Gastrocnemius medialis (tissue), 4 donors: ENCODE data around the gene OR52M1. TPM values are rescaled to one million over a fixed set of nuclear protein-coding genes. Genes with fewer than 3 reads are reported as not detected.

Source experiments
- ATAC-seq, 2 donors: fragments of 150-250 bp; one replicate each; pipeline ENCODE4 v1.9.1; 2016
- DNase-seq, 2 donors: peaks; one replicate each; pipeline ENCODE4 v3.0.0-alpha.2; 2019
- H3K27ac ChIP-seq, 4 donors: fragments of 200-600 bp; sonication (generic); 1 replicate in 1 of 4; 2 replicates in 3 of 4; pipeline ENCODE4 v1.5.1; 2016 to 2018; ENCODE audit warnings: mild to moderate bottlenecking in 2 of 4, moderate library complexity in 1 of 4
- H3K27me3 ChIP-seq, 3 donors: fragments of 200-600 bp; sonication (generic) in 2 of 3; 1 replicate in 1 of 3; 2 replicates in 2 of 3; pipeline versions ENCODE4 v1.5.1 to v1.6.0; 2016 to 2019; ENCODE audit warnings: mild to moderate bottlenecking in 1 of 3, moderate library complexity in 1 of 3
- H3K36me3 ChIP-seq, 2 donors: fragments of 200-600 bp; sonication (generic) in 1 of 2; one replicate each; pipeline ENCODE4 v1.5.1; 2017 to 2018
- H3K4me1 ChIP-seq, 2 donors: fragments of 200-600 bp; sonication (generic) in 1 of 2; one replicate each; pipeline ENCODE4 v1.5.1; 2016 to 2017; ENCODE audit warnings: mild to moderate bottlenecking in 2 of 2
- H3K4me3 ChIP-seq, 4 donors: fragments of 200-600 bp; sonication (generic) in 3 of 4; 1 replicate in 1 of 4; 2 replicates in 3 of 4; pipeline ENCODE4 v1.5.1; 2016 to 2019; ENCODE audit warnings: mild to moderate bottlenecking in 2 of 4
- H3K9me3 ChIP-seq, 3 donors: fragments of 200-600 bp; sonication (generic) in 2 of 3; 1 replicate in 1 of 3; 2 replicates in 2 of 3; pipeline ENCODE4 v1.5.1; 2016 to 2019
- CTCF ChIP-seq, 5 experiments: fragments of 450-650 bp in 3 of 5; fragments of 200-600 bp in 2 of 5; sonication (generic) in 2 of 5; IDR thresholded peaks in 4 of 5; conservative IDR thresholded peaks in 1 of 5; 1 replicate in 4 of 5; 2 replicates in 1 of 5; pipeline ENCODE4 v1.5.1; 2016 to 2019; ENCODE audit warnings: antibody characterized with exemption in 5 of 5, mild to moderate bottlenecking in 3 of 5, moderate library complexity in 3 of 5
- POLR2A ChIP-seq, 2 donors: fragments of 450-650 bp; IDR thresholded peaks; one replicate each; pipeline ENCODE4 v1.6.1; 2017; ENCODE audit warnings: antibody characterized with exemption in 2 of 2, mild to moderate bottlenecking in 2 of 2, moderate library complexity in 2 of 2
- in situ Hi-C, 4 donors: fragments of 200-750 bp; cut with MboI; loops; one replicate each; pipeline versions ENCODE4 v1.15.0 to v1.8.0; 2017; ENCODE audit warnings: low sequenced_read_pairs in 4 of 4
- intact Hi-C: fragments of 100-400 bp; cut with DNase I; formaldehyde crosslinking; loops from one replicate; pipeline ENCODE4 v1.15.1; 2023; ENCODE audit warnings: low total_unique reads
- total RNA-seq, 4 donors: library from RNA; depleted of rRNA; stranded (reverse); fragments of >200 nt; gene quantifications; one replicate each; pipeline versions ENCODE4 v1.1.0 to v1.2.3, GENCODE V29; 2016

Gene OR52M1
- total RNA-seq, 4 donors from 2014 or later, result not detected

- no peak for ATAC-seq
- H3K27me3 ChIP-seq, result peaks cover 0 to 1% (median 0%) of the 10 kb centered on the region in 3 donors
- in situ Hi-C loops (no loop called here), intact Hi-C loops (no loop called here)
- H3K9me3 ChIP-seq, result no peaks in the 10 kb centered on the region
- H3K27ac ChIP-seq, result no peak overlapping the region
- TF ChIP-seq CTCF (IDR thresholded peaks at IDR 0.05 in 4 of 5, conservative IDR thresholded peaks at IDR 0.05 in 1 of 5) (no peak), POLR2A (IDR thresholded peaks at IDR 0.05) (no peak)
- H3K36me3 ChIP-seq, result no peaks in the 10 kb centered on the region
- H3K4me3 ChIP-seq, result no peak overlapping the region
- no peaks in the 10 kb centered on the region for H3K4me1 ChIP-seq
- no peak for DNase-seq
Measured at GRCh38 chr11:4508886-4509285, 36.1 kb upstream of the OR52M1 start.

DNA sequence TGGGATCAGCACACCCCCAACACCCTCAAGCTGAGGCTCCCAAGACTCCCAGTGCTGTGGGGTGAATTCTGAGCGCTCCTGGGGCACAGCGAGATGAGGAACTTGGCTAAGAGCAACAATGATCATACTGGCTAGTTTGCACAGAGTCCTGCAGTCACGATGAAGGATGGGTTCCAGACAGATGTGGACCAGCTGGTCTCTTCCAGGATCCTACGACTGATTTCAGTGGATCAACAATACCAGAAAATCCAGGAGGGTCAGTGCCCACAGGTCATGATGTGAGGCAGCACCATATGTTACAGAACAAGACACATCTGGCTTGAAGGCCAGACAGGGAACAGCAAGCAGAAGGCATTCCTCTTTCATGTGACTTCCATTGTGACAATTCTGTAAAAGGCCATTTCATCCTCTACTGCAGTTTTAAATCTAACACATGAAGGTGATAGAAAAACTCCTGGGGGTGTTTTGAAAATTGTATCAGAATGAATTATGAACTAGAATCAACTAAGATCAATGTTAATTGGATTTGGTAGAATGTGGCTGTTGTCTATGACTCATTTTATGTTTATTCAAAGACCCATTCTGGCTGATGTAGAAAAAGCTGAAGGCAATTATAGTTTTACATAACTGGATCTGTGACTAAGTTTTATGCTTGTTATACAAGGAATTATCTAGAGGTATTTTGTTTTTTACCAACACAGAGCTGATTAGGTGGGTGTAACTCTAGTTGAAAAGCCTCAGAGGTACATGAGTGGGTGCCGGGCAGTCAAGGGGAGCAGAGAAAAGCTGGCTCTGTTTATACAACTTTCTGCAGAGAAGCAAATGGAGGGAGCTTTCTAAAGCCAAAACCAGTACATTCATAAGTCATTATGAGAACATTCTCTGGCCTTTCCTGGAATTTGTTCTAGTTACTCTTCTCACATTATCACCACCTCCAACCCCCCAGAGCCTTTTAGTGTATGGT is 33.4 kb upstream of the OR52M1 start:
- Histone ChIP-seq H3K27ac (no peak overlapping the region), H3K4me3 (no peak overlapping the region), H3K36me3 (no peaks in the 10 kb centered on the region), H3K27me3 (no peaks in the 10 kb centered on the region), H3K4me1 (no peaks in the 10 kb centered on the region), H3K9me3 (no peaks in the 10 kb centered on the region)
- TF ChIP-seq CTCF (IDR thresholded peaks at IDR 0.05 in 4 of 5, conservative IDR thresholded peaks at IDR 0.05 in 1 of 5), result no peak
- TF ChIP-seq POLR2A (IDR thresholded peaks at IDR 0.05), result no peak
- intact Hi-C loops (no loop called here), in situ Hi-C loops (no loop called here)
- DNase-seq (no peak), ATAC-seq (no peak)

GRCh38 chr11:4514196-4514595 is 30.8 kb upstream of the OR52M1 start:
- no peaks in the 10 kb centered on the region for H3K9me3 ChIP-seq
- no peak for DNase-seq
- TF ChIP-seq POLR2A (IDR thresholded peaks at IDR 0.05) (no peak), CTCF (IDR thresholded peaks at IDR 0.05 in 4 of 5, conservative IDR thresholded peaks at IDR 0.05 in 1 of 5) (no peak)
- ATAC-seq, result no peak
- no peak overlapping the region for H3K4me3 ChIP-seq
- H3K27ac ChIP-seq, result no peak overlapping the region
- in situ Hi-C loops, result no loop called here
- H3K4me1 ChIP-seq, result no peaks in the 10 kb centered on the region
- intact Hi-C loops, result no loop called here
- H3K36me3 ChIP-seq, result no peaks in the 10 kb centered on the region
- no peaks in the 10 kb centered on the region for H3K27me3 ChIP-seq

- no peak overlapping the region for H3K4me3 ChIP-seq
- in situ Hi-C loops (no loop called here), intact Hi-C loops (no loop called here)
- H3K4me1 ChIP-seq, result no peaks in the 10 kb centered on the region
- DNase-seq, result no peak
- H3K27me3 ChIP-seq, result no peaks in the 10 kb centered on the region
- no peaks in the 10 kb centered on the region for H3K36me3 ChIP-seq
- no peaks in the 10 kb centered on the region for H3K9me3 ChIP-seq
- TF ChIP-seq CTCF (IDR thresholded peaks at IDR 0.05 in 4 of 5, conservative IDR thresholded peaks at IDR 0.05 in 1 of 5) (no peak), POLR2A (IDR thresholded peaks at IDR 0.05) (no peak)
- H3K27ac ChIP-seq, result no peak overlapping the region
- no peak for ATAC-seq
Measured at GRCh38 chr11:4522339-4522738, 22.7 kb upstream of the OR52M1 start.
